ENCODE measurements around the gene RPL7A. TPM values are rescaled to one million over a fixed set of nuclear protein-coding genes. Genes with fewer than 3 reads are reported as not detected.
"Not testable (repeated sequence)": the region's sequence is repeated elsewhere in the genome, so short reads cannot be mapped to it uniquely, and the experiment has no call there.

RPL7A gene
- 2,135 TPM for polyA plus RNA-seq (2013, experiment 1 of 2)
- 2,151 TPM for polyA plus RNA-seq (2013, experiment 2 of 2)

GRCh38 chr9:133347985-133348717, at the start of gene RPL7A, which contains the start of gene MED22:
Gene RPL7A, plus strand, starts transcription at chr9:133348218. Its CDS starts 26 bp downstream, at chr9:133348244.
Gene MED22, minus strand, starts transcription at chr9:133348131. Its CDS starts 1,469 bp downstream, at chr9:133346662.
- peak within 1 kb of the TSS; percentile 96 for H3K18ac ChIP-seq (ENCODE audit: low read length)
- peak; percentile 98 for DNase-seq
- peak within 1 kb of the TSS; percentile 82 for H2AK5ac ChIP-seq (ENCODE audit: low read length)
- WGBS (ENCODE audit: extremely low coverage, insufficient coverage, low lambda C conversion rate), result no CpG with 5 or more reads among the region's 64 CpGs
- no peaks in the 10 kb centered on the region for H3K27me3 ChIP-seq (ENCODE audit: insufficient read depth, low read length, poor library complexity)
- peaks cover 30% of the 10 kb centered on the region for H3K36me3 ChIP-seq (ENCODE audit: control insufficient read depth, insufficient read depth, low read length)
- peak within 1 kb of the TSS; percentile 87 for H3K27ac ChIP-seq (ENCODE audit: low read depth, low read length)
- peaks cover 43% of the 10 kb centered on the region for H3K79me2 ChIP-seq (ENCODE audit: control insufficient read depth, insufficient read depth, low read length)
- H2BK5ac ChIP-seq (ENCODE audit: low read length), result peak within 1 kb of the TSS; percentile 93
- H3K56ac ChIP-seq (ENCODE audit: low read length), result peak within 1 kb of the TSS; percentile 99
- no peaks in the 10 kb centered on the region for H3K4me1 ChIP-seq (ENCODE audit: control insufficient read depth, low read depth, low read length)
- H4K8ac ChIP-seq (ENCODE audit: low read depth, low read length), result no peak within 1 kb of the TSS
- H4K5ac ChIP-seq (ENCODE audit: low read length), result peak within 1 kb of the TSS; percentile 52
- peak within 1 kb of the TSS; percentile 99 for H3K9ac ChIP-seq (ENCODE audit: low read length)
- peak within 1 kb of the TSS; percentile 95 for H3K4me3 ChIP-seq (ENCODE audit: low read length)
- peaks cover 29% of the 10 kb centered on the region for H3K79me1 ChIP-seq (ENCODE audit: low read length)
- no peak within 1 kb of the TSS for H2BK15ac ChIP-seq (replicated peaks; ENCODE audit: low read depth)
- peak within 1 kb of the TSS; percentile 40 for H2BK120ac ChIP-seq (ENCODE audit: low read depth, low read length)
- peak within 1 kb of the TSS; percentile 97 for H3K23ac ChIP-seq (ENCODE audit: low read length)
- peak within 1 kb of the TSS; percentile 82 for H3K4ac ChIP-seq (ENCODE audit: low read depth, low read length)
- peak within 1 kb of the TSS; percentile 99 for H3K4me2 ChIP-seq (ENCODE audit: low read length)

- not testable (repeated sequence) for H3K79me2 ChIP-seq (ENCODE audit: control insufficient read depth, insufficient read depth, low read length); H2BK120ac ChIP-seq (ENCODE audit: low read depth, low read length); H3K79me1 ChIP-seq (ENCODE audit: low read length); H3K27me3 ChIP-seq (ENCODE audit: insufficient read depth, low read length, poor library complexity); H3K27ac ChIP-seq (ENCODE audit: low read depth, low read length); H4K8ac ChIP-seq (ENCODE audit: low read depth, low read length); H3K4me2 ChIP-seq (ENCODE audit: low read length); H3K4me3 ChIP-seq (ENCODE audit: low read length); H3K9ac ChIP-seq (ENCODE audit: low read length); H3K56ac ChIP-seq (ENCODE audit: low read length); DNase-seq; H2AK5ac ChIP-seq (ENCODE audit: low read length); H3K4me1 ChIP-seq (ENCODE audit: control insufficient read depth, low read depth, low read length); H4K5ac ChIP-seq (ENCODE audit: low read length); H3K18ac ChIP-seq (ENCODE audit: low read length); H2BK15ac ChIP-seq (replicated peaks; ENCODE audit: low read depth); H3K23ac ChIP-seq (ENCODE audit: low read length); H2BK5ac ChIP-seq (ENCODE audit: low read length); H3K4ac ChIP-seq (ENCODE audit: low read depth, low read length); H3K36me3 ChIP-seq (ENCODE audit: control insufficient read depth, insufficient read depth, low read length)
- WGBS (ENCODE audit: extremely low coverage, insufficient coverage, low lambda C conversion rate), result no CpG with 5 or more reads among the region's 16 CpGs
Observed at GRCh38 chr9:133299996-133300395, 48.0 kb upstream of the RPL7A start.

GRCh38 chr9:133301253-133302230, 46.5 kb upstream of the RPL7A start:
- no peak overlapping the region for H3K56ac ChIP-seq (ENCODE audit: low read length)
- no peaks in the 10 kb centered on the region for H3K79me1 ChIP-seq (ENCODE audit: low read length)
- no peaks in the 10 kb centered on the region for H3K79me2 ChIP-seq (ENCODE audit: control insufficient read depth, insufficient read depth, low read length)
- no peak overlapping the region for H3K4me2 ChIP-seq (ENCODE audit: low read length)
- no peak overlapping the region for H2BK15ac ChIP-seq (replicated peaks; ENCODE audit: low read depth)
- no peaks in the 10 kb centered on the region for H3K36me3 ChIP-seq (ENCODE audit: control insufficient read depth, insufficient read depth, low read length)
- no peak for DNase-seq
- H3K27me3 ChIP-seq (ENCODE audit: insufficient read depth, low read length, poor library complexity), result no peaks in the 10 kb centered on the region
- WGBS (ENCODE audit: extremely low coverage, insufficient coverage, low lambda C conversion rate), result no CpG with 5 or more reads among the region's 13 CpGs
- no peak overlapping the region for H3K23ac ChIP-seq (ENCODE audit: low read length)
- H3K4me1 ChIP-seq (ENCODE audit: control insufficient read depth, low read depth, low read length), result no peaks in the 10 kb centered on the region
- H3K4me3 ChIP-seq (ENCODE audit: low read length), result no peak overlapping the region
- no peak overlapping the region for H2BK120ac ChIP-seq (ENCODE audit: low read depth, low read length)
- H3K18ac ChIP-seq (ENCODE audit: low read length), result no peak overlapping the region
- no peak overlapping the region for H2BK5ac ChIP-seq (ENCODE audit: low read length)
- H3K9ac ChIP-seq (ENCODE audit: low read length), result no peak overlapping the region
- H3K27ac ChIP-seq (ENCODE audit: low read depth, low read length), result no peak overlapping the region
- H3K4ac ChIP-seq (ENCODE audit: low read depth, low read length), result no peak overlapping the region
- no peak overlapping the region for H2AK5ac ChIP-seq (ENCODE audit: low read length)
- H4K5ac ChIP-seq (ENCODE audit: low read length), result no peak overlapping the region
- H4K8ac ChIP-seq (ENCODE audit: low read depth, low read length), result no peak overlapping the region

- Histone ChIP-seq H3K18ac (ENCODE audit: low read length) (no peak overlapping the region), H3K79me2 (ENCODE audit: control insufficient read depth, insufficient read depth, low read length) (no peaks in the 10 kb centered on the region), H3K27me3 (ENCODE audit: insufficient read depth, low read length, poor library complexity) (no peaks in the 10 kb centered on the region), H3K4me2 (ENCODE audit: low read length) (no peak overlapping the region), H2AK5ac (ENCODE audit: low read length) (no peak overlapping the region), H3K4me3 (ENCODE audit: low read length) (no peak overlapping the region), H3K56ac (ENCODE audit: low read length) (no peak overlapping the region), H3K27ac (ENCODE audit: low read depth, low read length) (no peak overlapping the region), H4K5ac (ENCODE audit: low read length) (no peak overlapping the region), H2BK5ac (ENCODE audit: low read length) (no peak overlapping the region), H3K36me3 (ENCODE audit: control insufficient read depth, insufficient read depth, low read length) (no peaks in the 10 kb centered on the region), H2BK120ac (ENCODE audit: low read depth, low read length) (no peak overlapping the region), H4K8ac (ENCODE audit: low read depth, low read length) (no peak overlapping the region), H3K4ac (ENCODE audit: low read depth, low read length) (no peak overlapping the region), H2BK15ac (replicated peaks; ENCODE audit: low read depth) (no peak overlapping the region), H3K4me1 (ENCODE audit: control insufficient read depth, low read depth, low read length) (no peaks in the 10 kb centered on the region), H3K9ac (ENCODE audit: low read length) (no peak overlapping the region), H3K79me1 (ENCODE audit: low read length) (no peaks in the 10 kb centered on the region), H3K23ac (ENCODE audit: low read length) (no peak overlapping the region)
- DNase-seq, result no peak
- no CpG with 5 or more reads among the region's 26 CpGs for WGBS (ENCODE audit: extremely low coverage, insufficient coverage, low lambda C conversion rate)
Observed at GRCh38 chr9:133303266-133304157, 44.5 kb upstream of the RPL7A start.

GRCh38 chr9:133304158-133304470, 43.9 kb upstream of the RPL7A start:
- no peaks in the 10 kb centered on the region for H3K4me1 ChIP-seq (ENCODE audit: control insufficient read depth, low read depth, low read length)
- no peaks in the 10 kb centered on the region for H3K27me3 ChIP-seq (ENCODE audit: insufficient read depth, low read length, poor library complexity)
- H3K4me2 ChIP-seq (ENCODE audit: low read length), result no peak overlapping the region
- no peak overlapping the region for H2BK120ac ChIP-seq (ENCODE audit: low read depth, low read length)
- H3K23ac ChIP-seq (ENCODE audit: low read length), result no peak overlapping the region
- H3K9ac ChIP-seq (ENCODE audit: low read length), result no peak overlapping the region
- H3K56ac ChIP-seq (ENCODE audit: low read length), result no peak overlapping the region
- DNase-seq, result no peak
- H4K8ac ChIP-seq (ENCODE audit: low read depth, low read length), result no peak overlapping the region
- no peak overlapping the region for H2BK15ac ChIP-seq (replicated peaks; ENCODE audit: low read depth)
- no peak overlapping the region for H3K27ac ChIP-seq (ENCODE audit: low read depth, low read length)
- H2BK5ac ChIP-seq (ENCODE audit: low read length), result no peak overlapping the region
- H2AK5ac ChIP-seq (ENCODE audit: low read length), result no peak overlapping the region
- H3K18ac ChIP-seq (ENCODE audit: low read length), result no peak overlapping the region
- no peak overlapping the region for H3K4me3 ChIP-seq (ENCODE audit: low read length)
- no peak overlapping the region for H3K4ac ChIP-seq (ENCODE audit: low read depth, low read length)
- no CpG with 5 or more reads among the region's 13 CpGs for WGBS (ENCODE audit: extremely low coverage, insufficient coverage, low lambda C conversion rate)
- no peaks in the 10 kb centered on the region for H3K79me2 ChIP-seq (ENCODE audit: control insufficient read depth, insufficient read depth, low read length)
- H4K5ac ChIP-seq (ENCODE audit: low read length), result no peak overlapping the region
- H3K79me1 ChIP-seq (ENCODE audit: low read length), result no peaks in the 10 kb centered on the region
- no peaks in the 10 kb centered on the region for H3K36me3 ChIP-seq (ENCODE audit: control insufficient read depth, insufficient read depth, low read length)
